Sigmoid colon (tissue), 7 donors: ENCODE measurements around the gene CDK14. TPM values are rescaled to one million over a fixed set of nuclear protein-coding genes. Genes with fewer than 3 reads are reported as not detected.

Experiments used
- DNase-seq: peaks from one replicate; pipeline ENCODE4 v3.0.0-alpha.2; 2019
- H3K27ac ChIP-seq, 4 donors: fragments of 200-600 bp; sonication (generic); one replicate each; pipeline ENCODE4 v1.5.1; 2016 to 2019; ENCODE audit warnings: mild to moderate bottlenecking in 1 of 4
- H3K27me3 ChIP-seq, 3 donors: fragments of 200-600 bp; sonication (generic); one replicate each; pipeline ENCODE4 v1.5.1; 2019; ENCODE audit warnings: mild to moderate bottlenecking in 1 of 3
- H3K36me3 ChIP-seq, 4 donors: fragments of 200-600 bp; sonication (generic); one replicate each; pipeline ENCODE4 v1.5.1; 2016 to 2019
- H3K4me1 ChIP-seq, 4 donors: fragments of 200-600 bp; sonication (generic); one replicate each; pipeline ENCODE4 v1.5.1; 2017 to 2019
- H3K4me3 ChIP-seq, 4 donors: fragments of 200-600 bp; sonication (generic); one replicate each; pipeline ENCODE4 v1.5.1; 2017 to 2019; ENCODE audit warnings: mild to moderate bottlenecking in 2 of 4, moderate library complexity in 1 of 4
- H3K9me3 ChIP-seq, 4 donors: fragments of 200-600 bp in 3 of 4; sonication (generic) in 3 of 4; one replicate each; pipeline versions ENCODE4 v1.5.1 to v1.6.1; 2013 to 2019
- CTCF ChIP-seq, 4 experiments: fragments of 450-650 bp in 3 of 4; fragments of 200-600 bp in 1 of 4; IDR thresholded peaks; one replicate each; pipeline ENCODE4 v1.5.1; 2016 to 2019; ENCODE audit warnings: antibody characterized with exemption in 4 of 4, mild to moderate bottlenecking in 3 of 4, moderate library complexity in 2 of 4
- EP300 ChIP-seq, 4 donors: sonication (generic); formaldehyde crosslinking; IDR thresholded peaks; one replicate each; pipeline ENCODE4 v1.6.1; 2017; ENCODE audit warnings: antibody characterized with exemption in 4 of 4
- POLR2A ChIP-seq, 2 donors: fragments of 450-650 bp; IDR thresholded peaks; one replicate each; pipeline ENCODE4 v1.6.1; 2016; ENCODE audit warnings: antibody characterized with exemption in 2 of 2, mild to moderate bottlenecking in 2 of 2, moderate library complexity in 2 of 2
- POLR2AphosphoS5 ChIP-seq, 4 donors: sonication (generic); formaldehyde crosslinking; IDR thresholded peaks; one replicate each; pipeline ENCODE4 v1.6.1; 2017; ENCODE audit warnings: antibody characterized with exemption in 4 of 4
- WGBS, 2 donors: extraction: QIAGEN DNeasy Blood & Tissue Kit; methylation state at CpG; one replicate each; pipeline ENCODE4 v1.1.7; 2013; 5-methylcytosine and 5-hydroxymethylcytosine counted together
- intact Hi-C: fragments of 100-400 bp; cut with DNase I; formaldehyde crosslinking; loops from one replicate; pipeline ENCODE4 v1.15.1; 2023
- polyA plus RNA-seq, 3 donors: library from polyadenylated mRNA; stranded (reverse); fragments of 200-250 nt; gene quantifications; one replicate each; pipeline ENCODE4 v1.2.3, GENCODE V29; 2013
- total RNA-seq, 4 donors: library from RNA; depleted of rRNA; stranded (reverse); fragments of >200 nt; gene quantifications; one replicate each; pipeline ENCODE4 v1.1.0, GENCODE V29; 2016
- donor health status: healthy with polysubstance abuse.
- donor health status: Bipolar disorder and iron deficiency.
- donor health status: healthy.

CDK14 gene
- total and polyA plus RNA-seq, 7 donors = 0.92 to 19.3 (median 11.1) TPM

- Histone ChIP-seq H3K9me3 (no peaks in the 10 kb centered on the region), H3K27me3 (no peaks in the 10 kb centered on the region), H3K4me1 (no peaks in the 10 kb centered on the region), H3K36me3 (no peaks in the 10 kb centered on the region), H3K4me3 (no peak overlapping the region), H3K27ac (no peak overlapping the region)
- WGBS, 2 donors = 88 to 92% methylated on average over 4 of the region's 4 CpGs
- no peak for DNase-seq
- intact Hi-C loops = no loop called here
- TF ChIP-seq POLR2A (IDR thresholded peaks at IDR 0.05) = no peak
- no peak for TF ChIP-seq EP300 (IDR thresholded peaks at IDR 0.05)
- TF ChIP-seq CTCF (IDR thresholded peaks at IDR 0.05) = no peak
- TF ChIP-seq POLR2AphosphoS5 (IDR thresholded peaks at IDR 0.05) = no peak
Measured at GRCh38 chr7:91151916-91152315, 555.8 kb downstream of the CDK14 start.

DNA sequence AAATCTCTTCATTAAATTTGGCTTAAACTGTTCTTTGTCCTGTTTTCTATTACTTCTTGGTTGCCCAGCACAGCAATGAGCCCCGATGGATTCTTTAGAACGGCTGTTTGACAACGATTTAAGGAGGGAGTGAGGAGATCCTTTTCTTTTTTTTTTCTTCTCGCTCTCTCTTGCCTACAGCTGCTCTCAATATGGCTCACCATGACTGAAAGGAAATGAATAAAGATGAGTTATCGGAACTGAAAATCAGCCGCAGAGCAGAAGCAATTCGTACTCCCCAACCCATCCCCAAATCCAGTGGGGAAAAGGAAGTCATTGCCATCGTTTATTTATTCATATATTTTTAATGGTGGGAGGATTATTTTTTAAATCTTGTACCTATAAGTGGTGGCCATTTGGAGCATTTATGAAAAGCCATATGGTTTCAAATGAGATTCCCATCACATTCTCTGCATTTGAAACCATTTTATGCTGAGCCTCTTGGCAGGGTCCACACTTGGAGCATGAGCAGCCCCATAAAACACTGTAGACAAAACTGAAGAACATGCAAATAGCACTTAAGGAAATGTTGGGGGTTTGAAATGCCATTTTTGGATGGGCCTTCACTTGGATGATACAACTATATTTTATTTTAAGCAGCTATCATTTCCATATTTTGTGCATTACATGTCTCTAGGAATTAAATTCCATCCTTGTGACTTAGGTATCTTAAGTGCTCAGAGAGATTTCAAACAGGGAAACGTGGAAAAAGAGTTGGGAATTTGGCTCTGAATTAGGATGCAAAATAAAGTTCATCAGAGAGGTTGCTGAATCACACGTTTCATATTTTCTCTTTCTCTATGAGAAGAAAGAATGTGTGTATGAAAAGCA is 560.4 kb downstream of the CDK14 start:
- Histone ChIP-seq H3K27ac (no peak overlapping the region), H3K36me3 (no peaks in the 10 kb centered on the region), H3K9me3 (no peaks in the 10 kb centered on the region), H3K27me3 (no peaks in the 10 kb centered on the region), H3K4me1 (no peaks in the 10 kb centered on the region), H3K4me3 (no peak overlapping the region)
- DNase-seq = no peak
- intact Hi-C loops = no loop called here
- WGBS, 2 donors = 82 to 87% methylated on average over 10 of the region's 10 CpGs
- TF ChIP-seq POLR2A (IDR thresholded peaks at IDR 0.05) (no peak), POLR2AphosphoS5 (IDR thresholded peaks at IDR 0.05) (no peak), EP300 (IDR thresholded peaks at IDR 0.05) (no peak), CTCF (IDR thresholded peaks at IDR 0.05) (no peak)

DNA sequence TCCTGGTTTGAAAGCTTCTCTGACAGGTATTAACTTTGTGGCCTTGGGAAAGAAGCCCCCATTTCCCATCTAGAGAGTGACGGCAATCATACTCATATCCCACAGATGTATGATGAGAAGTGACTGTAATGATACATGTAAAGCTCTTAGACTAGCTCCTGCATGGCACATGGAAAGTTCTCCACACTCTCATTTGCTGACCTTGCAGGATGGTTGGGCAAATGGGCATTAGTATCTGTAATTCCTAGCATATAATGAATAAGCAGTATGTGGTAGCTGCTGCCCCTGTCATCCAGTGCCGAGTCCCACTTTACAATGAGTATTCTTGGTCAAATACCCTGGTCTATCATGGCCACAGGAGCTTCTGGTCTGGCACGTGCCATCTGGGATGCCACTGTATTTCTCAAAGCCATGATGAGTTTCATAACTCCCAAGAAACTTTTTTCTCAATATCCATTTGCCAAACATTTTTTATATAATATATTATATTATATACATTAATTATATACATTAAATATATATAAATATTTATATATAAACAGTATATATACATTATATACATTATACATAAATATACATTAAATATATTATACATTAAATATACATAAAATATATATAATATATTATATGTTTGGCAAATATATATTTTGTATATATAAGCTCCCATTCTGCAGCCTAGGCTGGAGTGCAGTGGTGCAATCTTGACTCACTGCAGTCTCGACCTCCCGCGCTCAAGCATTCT is 561.6 kb downstream of the CDK14 start:
- TF ChIP-seq CTCF (IDR thresholded peaks at IDR 0.05) = no peak
- no peak for TF ChIP-seq POLR2AphosphoS5 (IDR thresholded peaks at IDR 0.05)
- no peak for TF ChIP-seq EP300 (IDR thresholded peaks at IDR 0.05)
- TF ChIP-seq POLR2A (IDR thresholded peaks at IDR 0.05) = no peak
- Histone ChIP-seq H3K9me3 (no peaks in the 10 kb centered on the region), H3K4me1 (no peaks in the 10 kb centered on the region), H3K36me3 (no peaks in the 10 kb centered on the region), H3K4me3 (no peak overlapping the region), H3K27ac (no peak overlapping the region), H3K27me3 (no peaks in the 10 kb centered on the region)
- intact Hi-C loops = no loop called here
- WGBS, 2 donors = 80 to 81% methylated on average over 6 of the region's 6 CpGs
- DNase-seq = no peak

DNA sequence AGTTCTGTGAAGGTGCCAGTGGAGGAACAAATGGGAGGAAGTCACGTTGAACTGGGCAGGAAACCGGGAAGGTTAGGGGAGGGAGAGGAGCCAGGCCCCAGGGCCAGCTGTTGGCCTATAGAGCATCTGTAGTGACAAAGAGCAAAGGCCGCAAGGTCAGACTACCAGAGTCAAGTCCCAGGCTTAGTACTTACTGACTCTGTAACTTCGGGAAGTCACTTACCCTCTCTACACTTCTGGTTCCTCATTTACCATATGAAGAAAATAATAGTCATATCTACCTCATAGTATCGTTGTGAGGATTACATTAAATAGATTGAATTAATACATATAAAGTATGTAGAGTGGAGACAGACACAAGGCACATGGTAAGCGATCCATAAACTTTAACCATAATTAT is 566.3 kb downstream of the CDK14 start:
- 63 to 67% methylated on average over 6 of the region's 6 CpGs for WGBS, 2 donors
- Histone ChIP-seq H3K4me3 (no peak overlapping the region), H3K36me3 (no peaks in the 10 kb centered on the region), H3K4me1 (peaks cover 0 to 13% (median 0%) of the 10 kb centered on the region in 4 donors), H3K27ac (no peak overlapping the region), H3K9me3 (no peaks in the 10 kb centered on the region), H3K27me3 (no peaks in the 10 kb centered on the region)
- intact Hi-C loops = no loop called here
- TF ChIP-seq EP300 (IDR thresholded peaks at IDR 0.05) (no peak), POLR2AphosphoS5 (IDR thresholded peaks at IDR 0.05) (no peak), CTCF (IDR thresholded peaks at IDR 0.05) (no peak), POLR2A (IDR thresholded peaks at IDR 0.05) (no peak)
- no peak for DNase-seq
